Caki2 (cell line): ENCODE measurements around the gene QSOX2. TPM values are rescaled to one million over a fixed set of nuclear protein-coding genes. Genes with fewer than 3 reads are reported as not detected.

Experiments
- total RNA-seq: library from RNA; depleted of rRNA; stranded (reverse); fragments of >200 nt; shearing (Covaris generic); gene quantifications from 2 replicates; pipeline ENCODE4 v1.2.3, GENCODE V29; 2014; ENCODE audit warnings: low replicate concordance; rRNA removed

Gene QSOX2
- total RNA-seq, 1 experiment from 2014 or later: 16.4 TPM

Other genes with a start within 250 kb of the QSOX2 start
- 20.2 and 22.7 TPM in 2 replicates for gene NACC2, start 150.5 kb downstream of the QSOX2 start, total RNA-seq
- gene TMEM250, start 126.9 kb downstream of the QSOX2 start, total RNA-seq: 94.4 and 94.5 TPM in 2 replicates
- gene LHX3, start 40.7 kb downstream of the QSOX2 start, total RNA-seq: not detected in 2 replicates
- gene CCDC187, start 58.3 kb upstream of the QSOX2 start, total RNA-seq: 0.41 TPM in 1 of 2 replicates, not detected in the other
- 23.5 and 29.9 TPM in 2 replicates for gene GPSM1, start 81.7 kb upstream of the QSOX2 start, total RNA-seq
- 26.9 and 37.8 TPM in 2 replicates for gene DNLZ, start 117.9 kb upstream of the QSOX2 start, total RNA-seq
- gene CARD9, start 127.9 kb upstream of the QSOX2 start, total RNA-seq: 2.7 and 2.9 TPM in 2 replicates
- 2.2 and 5.6 TPM in 2 replicates for gene SNAPC4, start 154.4 kb upstream of the QSOX2 start, total RNA-seq
- gene ENTR1, start 164.8 kb upstream of the QSOX2 start, total RNA-seq: 58.2 and 79.3 TPM in 2 replicates
- gene PMPCA, start 164.8 kb upstream of the QSOX2 start, total RNA-seq: 41.4 and 43.5 TPM in 2 replicates
- 6.3 and 7.7 TPM in 2 replicates for gene INPP5E, start 194.0 kb upstream of the QSOX2 start, total RNA-seq
- 4.4 and 5.4 TPM in 2 replicates for gene SEC16A, start 237.2 kb upstream of the QSOX2 start, total RNA-seq